ENCODE data around the gene CACTIN. TPM values are rescaled to one million over a fixed set of nuclear protein-coding genes. Genes with fewer than 3 reads are reported as not detected.

The CACTIN gene
- total RNA-seq, 1 donor from 2014 or later = 13.5 TPM

- intact Hi-C loops (cut with micrococcal nuclease) = no loop called here
- no peak for DNase-seq
- ATAC-seq = no peak
Measured at GRCh38 chr19:3614858-3615505, 11.6 kb downstream of the CACTIN start.

GRCh38 chr19:3613818-3614661, 12.6 kb downstream of the CACTIN start:
- DNase-seq = no peak
- ATAC-seq = no peak
- intact Hi-C loops (cut with micrococcal nuclease) = no loop called here

- DNase-seq (no peak), ATAC-seq (no peak)
- intact Hi-C loops (cut with micrococcal nuclease) = no loop called here
Measured at GRCh38 chr19:3612901-3613741, 13.5 kb downstream of the CACTIN start.

- DNase-seq (no peak), ATAC-seq (no peak)
- intact Hi-C loops (cut with micrococcal nuclease) = no loop called here
Measured at GRCh38 chr19:3612330-3612729, 14.3 kb downstream of the CACTIN start.

GRCh38 chr19:3611841-3612240, 14.7 kb downstream of the CACTIN start:
- intact Hi-C loops (cut with micrococcal nuclease) = no loop called here
- ATAC-seq (no peak), DNase-seq (no peak)

- no peak for ATAC-seq
- intact Hi-C loops (cut with micrococcal nuclease) = no loop called here
- no peak for DNase-seq
Measured at GRCh38 chr19:3610745-3611717, 15.6 kb downstream of the CACTIN start.

- ATAC-seq = no peak
- intact Hi-C loops (cut with micrococcal nuclease) = no loop called here
- DNase-seq = no peak
Measured at GRCh38 chr19:3609779-3610719, 16.5 kb downstream of the CACTIN start.

- intact Hi-C loops (cut with micrococcal nuclease) = no loop called here
- DNase-seq (peak; percentile 69), ATAC-seq (peak; percentile 24)
Measured at GRCh38 chr19:3608750-3609322, 17.8 kb downstream of the CACTIN start.

- DNase-seq (no peak), ATAC-seq (no peak)
- intact Hi-C loops (cut with micrococcal nuclease) = no loop called here
Measured at GRCh38 chr19:3608079-3608641, 18.4 kb downstream of the CACTIN start.

- intact Hi-C loops (cut with micrococcal nuclease) = no loop called here
- peak; percentile 68 for DNase-seq
- peak; percentile 65 for ATAC-seq
Measured at GRCh38 chr19:3607303-3608078, 19.1 kb downstream of the CACTIN start.

- intact Hi-C loops (cut with micrococcal nuclease) = no loop called here
- DNase-seq = peak; percentile 89
- peak; percentile 81 for ATAC-seq
Measured at GRCh38 chr19:3606690-3607289, 19.8 kb downstream of the CACTIN start, which contains the start of gene TBXA2R. Gene TBXA2R, minus strand, starts transcription at chr19:3606875. Its CDS starts 6,241 bp downstream, at chr19:3600634.

GRCh38 chr19:3606174-3606689, 20.4 kb downstream of the CACTIN start:
- intact Hi-C loops (cut with micrococcal nuclease) = no loop called here
- DNase-seq = peak; percentile 56
- ATAC-seq = peak; percentile 12

GRCh38 chr19:3605770-3606169, 20.8 kb downstream of the CACTIN start:
- ATAC-seq (no peak), DNase-seq (no peak)
- intact Hi-C loops (cut with micrococcal nuclease) = no loop called here

GRCh38 chr19:3605361-3605760, 21.2 kb downstream of the CACTIN start:
- intact Hi-C loops (cut with micrococcal nuclease) = no loop called here
- no peak for DNase-seq
- no peak for ATAC-seq

- intact Hi-C loops (cut with micrococcal nuclease) = no loop called here
- ATAC-seq = no peak
- no peak for DNase-seq
Measured at GRCh38 chr19:3604987-3605343, 21.6 kb downstream of the CACTIN start.

Data from left ventricle myocardium superior (tissue), 1 donor.